ENCODE data around the gene HDAC9.

HDAC9 gene

DNA sequence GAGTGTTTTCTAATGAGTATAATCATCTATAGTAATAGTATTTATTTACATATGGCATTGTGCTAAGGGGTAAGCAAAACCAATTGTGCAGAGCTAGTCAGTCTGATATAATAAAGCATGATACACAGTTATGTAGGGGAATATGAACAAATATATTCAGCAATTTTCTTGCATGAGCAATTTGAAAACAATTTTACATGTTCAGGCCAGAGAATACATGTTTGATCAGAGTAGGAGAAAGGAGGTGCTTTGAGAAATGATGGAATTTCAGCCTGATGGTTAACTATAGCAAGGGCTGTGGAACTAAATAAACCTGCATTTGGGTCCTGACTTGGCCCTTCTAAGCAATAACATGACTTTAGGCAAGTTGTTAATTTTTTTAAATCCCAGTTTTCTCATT, 407.3 kb downstream of the HDAC9 start:
- no peak overlapping the region for H3K4me3 ChIP-seq (replicated peaks; ENCODE audit: low read depth, low read length)
- H3K27me3 ChIP-seq (replicated peaks; ENCODE audit: control insufficient read depth, insufficient read depth, low read length), result no peaks in the 10 kb centered on the region; the same call in 1 of the 2 replicates
- DNase-seq (ENCODE audit: extremely low read depth, insufficient read length), result no peak
- no peak for TF ChIP-seq CTCF (IDR thresholded peaks at IDR 0.05; ENCODE audit: insufficient read depth, low read length, poor library complexity, severe bottlenecking)
- H3K36me3 ChIP-seq (ENCODE audit: control insufficient read depth, insufficient read depth, low read length), result no peaks in the 10 kb centered on the region

- Histone ChIP-seq H3K36me3 (ENCODE audit: control insufficient read depth, insufficient read depth, low read length) (no peaks in the 10 kb centered on the region), H3K27me3 (replicated peaks; ENCODE audit: control insufficient read depth, insufficient read depth, low read length) (no peaks in the 10 kb centered on the region; the same call in 1 of the 2 replicates), H3K4me3 (replicated peaks; ENCODE audit: low read depth, low read length) (no peak overlapping the region)
- DNase-seq (ENCODE audit: extremely low read depth, insufficient read length), result no peak
- TF ChIP-seq CTCF (IDR thresholded peaks at IDR 0.05; ENCODE audit: insufficient read depth, low read length, poor library complexity, severe bottlenecking), result no peak
Observed at GRCh38 chr7:18903695-18904094, 408.1 kb downstream of the HDAC9 start.

- H3K36me3 ChIP-seq (ENCODE audit: control insufficient read depth, insufficient read depth, low read length), result no peaks in the 10 kb centered on the region
- no peak overlapping the region for H3K4me3 ChIP-seq (replicated peaks; ENCODE audit: low read depth, low read length)
- no peak for TF ChIP-seq CTCF (IDR thresholded peaks at IDR 0.05; ENCODE audit: insufficient read depth, low read length, poor library complexity, severe bottlenecking)
- no peaks in the 10 kb centered on the region; the same call in 1 of the 2 replicates for H3K27me3 ChIP-seq (replicated peaks; ENCODE audit: control insufficient read depth, insufficient read depth, low read length)
- no peak for DNase-seq (ENCODE audit: extremely low read depth, insufficient read length)
Observed at GRCh38 chr7:18905316-18905943, 409.9 kb downstream of the HDAC9 start.

- no peak overlapping the region for H3K4me3 ChIP-seq (replicated peaks; ENCODE audit: low read depth, low read length)
- no peak for DNase-seq (ENCODE audit: extremely low read depth, insufficient read length)
- no peak for TF ChIP-seq CTCF (IDR thresholded peaks at IDR 0.05; ENCODE audit: insufficient read depth, low read length, poor library complexity, severe bottlenecking)
- H3K36me3 ChIP-seq (ENCODE audit: control insufficient read depth, insufficient read depth, low read length), result no peaks in the 10 kb centered on the region
- H3K27me3 ChIP-seq (replicated peaks; ENCODE audit: control insufficient read depth, insufficient read depth, low read length), result no peaks in the 10 kb centered on the region; the same call in 1 of the 2 replicates
Observed at GRCh38 chr7:18906901-18907300, 411.4 kb downstream of the HDAC9 start.

DNA sequence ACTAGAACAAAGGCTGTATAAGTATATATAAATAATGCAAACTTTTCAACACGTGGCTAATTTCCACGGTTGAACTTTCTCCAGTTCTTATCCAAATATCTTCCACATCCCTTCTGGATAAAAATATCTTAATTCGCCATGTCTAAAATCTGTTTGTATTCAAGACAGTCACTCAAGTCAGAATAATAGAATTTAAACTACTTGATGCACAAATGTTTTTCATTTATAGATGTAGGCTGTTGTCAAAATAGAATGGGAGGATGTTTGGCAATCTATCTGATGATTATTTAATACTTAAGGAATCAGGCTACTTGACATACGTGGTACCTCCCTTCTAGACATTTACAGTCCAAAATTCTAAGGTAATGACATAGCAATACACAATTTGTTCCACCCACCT, 417.6 kb downstream of the HDAC9 start:
- Histone ChIP-seq H3K27me3 (replicated peaks; ENCODE audit: control insufficient read depth, insufficient read depth, low read length) (no peaks in the 10 kb centered on the region), H3K4me3 (replicated peaks; ENCODE audit: low read depth, low read length) (no peak overlapping the region), H3K36me3 (ENCODE audit: control insufficient read depth, insufficient read depth, low read length) (no peaks in the 10 kb centered on the region)
- no peak for TF ChIP-seq CTCF (IDR thresholded peaks at IDR 0.05; ENCODE audit: insufficient read depth, low read length, poor library complexity, severe bottlenecking)
- no peak for DNase-seq (ENCODE audit: extremely low read depth, insufficient read length)

DNA sequence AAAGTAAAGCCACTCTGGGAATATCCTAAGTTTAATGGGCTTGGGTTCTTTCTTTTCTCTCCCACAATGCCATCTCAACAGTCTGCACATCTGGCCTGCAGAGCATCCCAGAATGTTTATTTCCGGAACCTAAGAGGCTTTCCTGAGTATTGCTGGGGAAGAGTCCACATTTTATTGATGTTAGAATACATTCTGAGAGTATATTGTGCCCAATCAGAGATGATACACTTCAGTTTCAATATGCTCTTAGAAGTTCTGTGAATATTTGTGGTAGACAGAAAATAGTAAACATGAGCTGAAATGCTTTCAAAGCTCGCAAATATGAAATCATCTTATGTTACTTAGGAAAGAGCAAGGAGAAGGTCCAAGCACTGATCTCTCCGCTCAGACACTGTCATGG, 421.3 kb downstream of the HDAC9 start:
- H3K36me3 ChIP-seq (ENCODE audit: control insufficient read depth, insufficient read depth, low read length), result no peaks in the 10 kb centered on the region
- no peak for DNase-seq (ENCODE audit: extremely low read depth, insufficient read length)
- no peaks in the 10 kb centered on the region for H3K27me3 ChIP-seq (replicated peaks; ENCODE audit: control insufficient read depth, insufficient read depth, low read length)
- H3K4me3 ChIP-seq (replicated peaks; ENCODE audit: low read depth, low read length), result no peak overlapping the region
- TF ChIP-seq CTCF (IDR thresholded peaks at IDR 0.05; ENCODE audit: insufficient read depth, low read length, poor library complexity, severe bottlenecking), result no peak
